ENCODE data around the gene SPTB.

GRCh38 chr14:64818151-64818550 lies 61.6 kb downstream of the SPTB start:
- TF ChIP-seq POLR2AphosphoS5 (IDR thresholded peaks at IDR 0.05; ENCODE audit: low read depth, low read length) (no peak), TCF7L2 (IDR thresholded peaks at IDR 0.05; ENCODE audit: low read depth, low read length) (no peak), REST (IDR thresholded peaks at IDR 0.05; ENCODE audit: insufficient read depth in 1 of 2, low read depth in 2 of 2, low read length in 1 of 2) (no peak), CTCF (IDR thresholded peaks at IDR 0.05) (no peak), SIN3A (IDR thresholded peaks at IDR 0.05; ENCODE audit: borderline replicate concordance, insufficient read depth, low read depth, low read length) (no peak)
